ENCODE results near the gene GGTLC1. TPM values are rescaled to one million over a fixed set of nuclear protein-coding genes. Genes with fewer than 3 reads are reported as not detected.
A peak's percentile ranks its signal among the peaks of the same experiment; 100 is the strongest.

Gene GGTLC1
- total and polyA plus RNA-seq, 4 donors: not detected

- WGBS (ENCODE audit: insufficient coverage): 100% methylated on average over 2 of the region's 13 CpGs
- H3K27me3 ChIP-seq (ENCODE audit: control insufficient read depth, insufficient read depth, low read length): no peaks in the 10 kb centered on the region
- no peaks in the 10 kb centered on the region for H3K9me3 ChIP-seq (ENCODE audit: control insufficient read depth, insufficient read depth, low read length)
- H3K4me3 ChIP-seq (ENCODE audit: low read depth, low read length): no peak overlapping the region
- no peak overlapping the region for H3K27ac ChIP-seq (ENCODE audit: low read depth, low read length)
- H3K4me1 ChIP-seq (ENCODE audit: control insufficient read depth, insufficient read depth, low read length): peaks cover 7% of the 10 kb centered on the region
- no peaks in the 10 kb centered on the region for H3K36me3 ChIP-seq (ENCODE audit: control insufficient read depth, insufficient read depth, low read length)
- no peak for DNase-seq (ENCODE audit: low read depth in 4 of 6, low spot score in 6 of 6)
Measured at GRCh38 chr20:23954008-23954745, 34.4 kb downstream of the GGTLC1 start.

GRCh38 chr20:23946206-23946605, 42.4 kb downstream of the GGTLC1 start:
- Histone ChIP-seq H3K9me3 (ENCODE audit: control insufficient read depth, insufficient read depth, low read length) (no peaks in the 10 kb centered on the region), H3K27me3 (ENCODE audit: control insufficient read depth, insufficient read depth, low read length) (no peaks in the 10 kb centered on the region), H3K27ac (ENCODE audit: low read depth, low read length) (no peak overlapping the region), H3K4me1 (ENCODE audit: control insufficient read depth, insufficient read depth, low read length) (no peaks in the 10 kb centered on the region), H3K4me3 (ENCODE audit: low read depth, low read length) (no peak overlapping the region), H3K36me3 (ENCODE audit: control insufficient read depth, insufficient read depth, low read length) (no peaks in the 10 kb centered on the region)
- DNase-seq (ENCODE audit: low read depth in 4 of 6, low spot score in 6 of 6): no peak
- 92% methylated on average over 2 of the region's 3 CpGs for WGBS (ENCODE audit: insufficient coverage)

- DNase-seq (ENCODE audit: low read depth in 4 of 6, low spot score in 6 of 6): no peak
- Histone ChIP-seq H3K27me3 (ENCODE audit: control insufficient read depth, insufficient read depth, low read length) (no peaks in the 10 kb centered on the region), H3K36me3 (ENCODE audit: control insufficient read depth, insufficient read depth, low read length) (no peaks in the 10 kb centered on the region), H3K27ac (ENCODE audit: low read depth, low read length) (no peak overlapping the region), H3K4me1 (ENCODE audit: control insufficient read depth, insufficient read depth, low read length) (no peaks in the 10 kb centered on the region), H3K4me3 (ENCODE audit: low read depth, low read length) (no peak overlapping the region), H3K9me3 (ENCODE audit: control insufficient read depth, insufficient read depth, low read length) (no peaks in the 10 kb centered on the region)
- 95% methylated on average over 3 of the region's 5 CpGs for WGBS (ENCODE audit: insufficient coverage)
Measured at GRCh38 chr20:23943304-23943703, 45.3 kb downstream of the GGTLC1 start.

- Histone ChIP-seq H3K4me1 (ENCODE audit: control insufficient read depth, insufficient read depth, low read length) (no peaks in the 10 kb centered on the region), H3K27me3 (ENCODE audit: control insufficient read depth, insufficient read depth, low read length) (no peaks in the 10 kb centered on the region), H3K27ac (ENCODE audit: low read depth, low read length) (no peak overlapping the region), H3K4me3 (ENCODE audit: low read depth, low read length) (no peak overlapping the region), H3K36me3 (ENCODE audit: control insufficient read depth, insufficient read depth, low read length) (no peaks in the 10 kb centered on the region), H3K9me3 (ENCODE audit: control insufficient read depth, insufficient read depth, low read length) (no peaks in the 10 kb centered on the region)
- no peak for DNase-seq (ENCODE audit: low read depth in 4 of 6, low spot score in 6 of 6)
Measured at GRCh38 chr20:23939641-23940040, 48.9 kb downstream of the GGTLC1 start.

GRCh38 chr20:23939063-23939462, 49.5 kb downstream of the GGTLC1 start:
- Histone ChIP-seq H3K36me3 (ENCODE audit: control insufficient read depth, insufficient read depth, low read length) (no peaks in the 10 kb centered on the region), H3K4me3 (ENCODE audit: low read depth, low read length) (no peak overlapping the region), H3K9me3 (ENCODE audit: control insufficient read depth, insufficient read depth, low read length) (no peaks in the 10 kb centered on the region), H3K27me3 (ENCODE audit: control insufficient read depth, insufficient read depth, low read length) (no peaks in the 10 kb centered on the region), H3K27ac (ENCODE audit: low read depth, low read length) (no peak overlapping the region), H3K4me1 (ENCODE audit: control insufficient read depth, insufficient read depth, low read length) (no peaks in the 10 kb centered on the region)
- DNase-seq (ENCODE audit: low read depth in 4 of 6, low spot score in 6 of 6): no peak
- 81% methylated on average over 2 of the region's 2 CpGs for WGBS (ENCODE audit: insufficient coverage)

- DNase-seq (ENCODE audit: low read depth in 4 of 6, low spot score in 6 of 6): no peak
- H3K36me3 ChIP-seq (ENCODE audit: control insufficient read depth, insufficient read depth, low read length): no peaks in the 10 kb centered on the region
- H3K27me3 ChIP-seq (ENCODE audit: control insufficient read depth, insufficient read depth, low read length): no peaks in the 10 kb centered on the region
- WGBS (ENCODE audit: insufficient coverage): 100% methylated on average over 2 of the region's 2 CpGs
- H3K4me1 ChIP-seq (ENCODE audit: control insufficient read depth, insufficient read depth, low read length): no peaks in the 10 kb centered on the region
- no peaks in the 10 kb centered on the region for H3K9me3 ChIP-seq (ENCODE audit: control insufficient read depth, insufficient read depth, low read length)
- no peak overlapping the region for H3K4me3 ChIP-seq (ENCODE audit: low read depth, low read length)
- H3K27ac ChIP-seq (ENCODE audit: low read depth, low read length): no peak overlapping the region
Measured at GRCh38 chr20:23938118-23938438, 50.5 kb downstream of the GGTLC1 start.

- peak; percentile 36 to 95 (median 60) for DNase-seq (ENCODE audit: low read depth in 4 of 6, low spot score in 6 of 6)
- 5% methylated on average over 3 of the region's 3 CpGs for WGBS (ENCODE audit: insufficient coverage)
- H3K4me1 ChIP-seq (ENCODE audit: control insufficient read depth, insufficient read depth, low read length): no peaks in the 10 kb centered on the region
- H3K4me3 ChIP-seq (ENCODE audit: low read depth, low read length): no peak overlapping the region
- no peak overlapping the region for H3K27ac ChIP-seq (ENCODE audit: low read depth, low read length)
- no peaks in the 10 kb centered on the region for H3K36me3 ChIP-seq (ENCODE audit: control insufficient read depth, insufficient read depth, low read length)
- H3K27me3 ChIP-seq (ENCODE audit: control insufficient read depth, insufficient read depth, low read length): no peaks in the 10 kb centered on the region
- H3K9me3 ChIP-seq (ENCODE audit: control insufficient read depth, insufficient read depth, low read length): no peaks in the 10 kb centered on the region
Measured at GRCh38 chr20:23937303-23938117, 51.1 kb downstream of the GGTLC1 start.

Small RNA genes within 50 kb of the gene (small RNA-seq; reads per million reads assigned to genes)
- not detected for gene AL133466.1 (ENCODE audit: low replicate concordance)

Other genes with a start within 250 kb of the GGTLC1 start
- 1 to 10 TPM in 1 of 2 donors, not detected in 1; 2.1 TPM for gene CST1, start 237.8 kb downstream of the GGTLC1 start, total RNA-seq
- not detected for gene CST1, start 237.8 kb downstream of the GGTLC1 start, polyA plus RNA-seq (ENCODE audit: insufficient read length in 2 of 2)
- gene CST2, start 162.1 kb downstream of the GGTLC1 start, total RNA-seq: not detected
- gene CST2, start 162.1 kb downstream of the GGTLC1 start, polyA plus RNA-seq (ENCODE audit: insufficient read length in 2 of 2): not detected
- gene CST5, start 109.0 kb downstream of the GGTLC1 start, total RNA-seq: not detected
- gene CST5, start 109.0 kb downstream of the GGTLC1 start, polyA plus RNA-seq (ENCODE audit: insufficient read length in 2 of 2): not detected